Stimulated activated CD4-positive, alpha-beta T cell treated with anti-CD3 and anti-CD28 coated beads, Interleukin-4, amount 100 ng/mL, for 1 hour (primary cell): ENCODE data around the gene ST6GALNAC1.

Source experiments
- DNase-seq: peaks from one replicate; pipeline ENCODE4 v3.0.0-alpha.2; 2020

The ST6GALNAC1 gene

GRCh38 chr17:76675648-76676047, 32.1 kb upstream of the ST6GALNAC1 start:
- no peak for DNase-seq

DNA sequence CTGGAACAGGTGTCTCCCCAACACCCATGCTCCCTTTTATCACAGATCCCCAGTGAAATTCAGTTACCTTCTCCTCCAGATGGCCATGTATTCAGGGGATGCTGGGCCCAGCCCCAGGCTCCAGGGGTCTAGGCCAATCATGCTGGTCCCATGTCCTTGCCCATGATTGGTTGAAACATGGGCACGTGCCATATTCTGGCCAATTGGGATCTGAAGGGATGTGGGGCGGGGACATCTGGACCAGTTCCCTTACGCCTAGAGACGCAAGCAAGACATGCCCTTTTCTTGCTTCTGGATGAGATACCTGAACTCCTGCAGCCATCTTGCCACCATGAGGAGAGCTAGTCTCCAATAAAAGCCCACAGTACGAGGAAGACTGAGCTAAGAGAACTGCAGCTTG, 31.0 kb upstream of the ST6GALNAC1 start:
- no peak for DNase-seq

DNA sequence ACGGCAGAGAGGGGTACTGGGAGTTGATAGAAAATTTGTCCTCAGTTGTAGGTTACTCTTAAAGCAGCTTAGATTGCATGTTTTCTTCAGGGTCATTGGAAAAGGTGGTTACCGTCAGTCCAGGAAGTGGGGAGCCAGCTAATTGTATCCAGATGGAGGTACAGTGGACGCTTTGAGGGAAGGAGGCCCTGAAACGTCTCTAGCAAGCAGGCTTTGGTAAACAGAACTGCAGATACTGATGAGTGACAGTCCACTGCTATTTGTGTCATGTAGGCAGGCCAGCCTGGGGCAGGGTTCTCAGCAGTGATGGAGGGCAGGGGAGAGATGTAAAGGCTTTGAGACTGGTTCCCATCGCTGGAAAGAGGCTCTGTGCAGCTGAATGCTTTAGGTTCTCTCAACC, 30.2 kb upstream of the ST6GALNAC1 start:
- no peak for DNase-seq

GRCh38 chr17:76672892-76673291, 29.3 kb upstream of the ST6GALNAC1 start:
- DNase-seq = no peak

- DNase-seq = no peak
Measured at GRCh38 chr17:76672270-76672851, 28.8 kb upstream of the ST6GALNAC1 start.

GRCh38 chr17:76671912-76672262, 28.3 kb upstream of the ST6GALNAC1 start:
- no peak for DNase-seq

DNA sequence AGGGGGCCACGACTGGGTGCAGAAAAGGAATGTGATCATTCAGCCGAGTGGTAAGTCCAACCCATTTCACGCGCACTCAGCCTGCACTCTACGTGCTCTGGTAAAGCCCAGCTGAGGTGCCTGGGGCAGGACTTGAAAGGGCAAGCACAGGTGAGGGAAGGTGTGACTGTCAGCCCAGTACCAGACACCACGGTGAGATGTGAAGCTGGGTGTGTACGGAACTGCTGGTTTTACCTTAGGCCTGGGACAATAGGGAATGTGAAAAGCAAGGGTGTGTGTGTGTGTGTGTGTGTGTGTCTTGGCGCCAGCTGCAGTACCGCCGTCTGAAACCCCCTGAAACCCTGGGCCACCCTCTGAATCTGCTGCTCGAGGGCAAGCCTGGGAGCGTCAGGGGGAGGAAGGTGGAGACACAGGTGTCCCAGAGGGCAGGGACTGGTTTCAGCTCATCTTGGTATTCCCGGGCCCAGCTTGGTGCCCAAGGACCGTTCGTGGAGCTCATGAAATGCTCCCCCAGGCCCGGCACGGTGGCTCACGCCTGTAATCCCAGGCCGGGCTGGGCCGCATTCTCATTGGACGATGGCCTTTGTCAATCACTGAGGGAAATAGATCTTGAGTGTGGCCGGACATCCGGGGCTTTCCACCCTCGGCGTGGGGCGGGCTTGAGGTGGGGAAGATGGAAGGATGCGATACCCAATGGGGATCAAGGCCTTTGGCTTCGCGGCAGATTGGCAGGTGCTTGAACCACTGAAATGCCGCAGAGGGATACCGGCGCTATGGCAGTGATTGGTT, 27.8 kb upstream of the ST6GALNAC1 start:
- DNase-seq = peak; percentile 99

DNA sequence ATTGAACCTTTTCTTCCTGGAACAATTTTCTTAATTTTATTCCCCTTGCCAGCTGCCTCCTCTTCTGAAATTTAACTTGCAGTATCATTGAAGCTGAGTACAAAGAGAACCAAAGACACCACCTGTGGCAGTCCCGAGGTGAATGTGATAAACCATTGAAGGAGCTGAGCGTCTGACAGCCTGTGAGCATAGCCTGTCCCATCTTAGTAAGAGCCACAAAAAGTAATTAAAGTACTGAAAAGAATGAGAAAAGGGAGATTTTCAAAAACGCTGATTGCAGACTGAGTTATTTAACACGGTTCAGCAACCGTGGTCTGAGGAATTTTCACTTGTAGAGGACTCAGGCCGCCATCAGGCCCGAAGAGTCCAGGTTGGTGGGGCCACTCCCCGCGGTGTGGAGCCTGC, 27.2 kb upstream of the ST6GALNAC1 start:
- no peak for DNase-seq

GRCh38 chr17:76670020-76670717, 26.6 kb upstream of the ST6GALNAC1 start:
- DNase-seq = no peak

GRCh38 chr17:76667786-76668453, 24.4 kb upstream of the ST6GALNAC1 start:
- no peak for DNase-seq

- DNase-seq = no peak
Measured at GRCh38 chr17:76667491-76667755, 23.9 kb upstream of the ST6GALNAC1 start.

- no peak for DNase-seq
Measured at GRCh38 chr17:76660656-76661042, 17.1 kb upstream of the ST6GALNAC1 start.

- peak; percentile 8 for DNase-seq
Measured at GRCh38 chr17:76659928-76660655, 16.5 kb upstream of the ST6GALNAC1 start.

- no peak for DNase-seq
Measured at GRCh38 chr17:76658242-76658662, 14.7 kb upstream of the ST6GALNAC1 start.

DNA sequence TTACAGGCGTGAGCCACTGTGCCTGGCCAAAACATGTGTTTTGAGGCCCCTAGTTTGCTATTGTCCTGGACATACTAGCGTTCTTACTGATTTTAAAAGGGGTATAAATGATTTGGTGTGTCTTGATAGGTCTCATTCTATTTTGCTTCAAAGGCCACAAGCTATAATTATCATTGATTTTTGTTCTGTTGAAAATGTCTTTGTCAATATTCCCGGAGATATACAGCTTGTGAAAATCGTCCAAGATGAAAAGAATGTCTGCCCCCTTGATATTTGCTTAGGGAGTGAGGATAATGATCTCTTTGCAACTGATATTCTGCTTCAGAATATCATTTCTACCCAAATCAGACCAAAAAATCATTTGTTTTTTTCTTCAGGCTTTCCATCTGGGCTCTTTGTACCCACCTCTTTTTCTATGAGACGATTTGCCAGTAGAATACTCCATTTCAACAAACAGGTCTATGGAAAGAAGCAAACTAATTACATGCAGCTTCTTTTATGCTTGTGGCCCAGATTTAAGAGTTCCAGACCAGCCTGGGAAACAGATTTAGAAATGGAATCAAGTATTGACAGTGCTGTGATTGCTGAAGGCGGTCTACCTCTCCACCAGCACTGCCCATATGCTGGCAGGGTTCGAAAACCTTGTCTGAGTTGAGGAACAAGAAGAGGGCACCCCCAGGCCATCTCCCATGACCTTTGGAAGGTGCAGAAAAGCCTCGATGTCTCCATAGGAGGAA, 14.1 kb upstream of the ST6GALNAC1 start:
- DNase-seq = no peak

- no peak for DNase-seq
Measured at GRCh38 chr17:76654408-76654807, 10.9 kb upstream of the ST6GALNAC1 start.

GRCh38 chr17:76650504-76650903, 6.9 kb upstream of the ST6GALNAC1 start:
- no peak for DNase-seq

- no peak for DNase-seq
Measured at GRCh38 chr17:76646712-76647111, 3.2 kb upstream of the ST6GALNAC1 start.

DNA sequence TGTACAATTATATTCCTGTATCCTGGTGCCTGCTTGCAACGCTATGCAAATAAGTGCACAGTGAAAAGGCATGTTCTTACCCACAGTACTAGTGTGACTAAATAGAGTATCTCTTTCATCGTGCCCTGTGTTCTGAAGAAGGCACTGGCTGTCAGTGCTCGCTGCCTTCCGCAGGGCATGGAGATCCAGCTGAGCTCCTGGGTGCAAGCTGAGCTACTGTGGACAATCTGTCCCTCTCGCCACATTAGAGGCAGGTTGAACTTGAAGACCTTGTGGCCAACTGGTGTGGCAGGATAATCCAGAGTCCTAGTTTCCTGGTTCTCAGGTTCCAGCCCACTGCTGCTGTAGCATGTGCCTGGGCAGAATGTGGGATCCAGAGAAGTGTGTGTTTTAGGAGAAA, 1.9 kb upstream of the ST6GALNAC1 start:
- DNase-seq = no peak

GRCh38 chr17:76644995-76645394, 1.4 kb upstream of the ST6GALNAC1 start:
- no peak for DNase-seq

DNA sequence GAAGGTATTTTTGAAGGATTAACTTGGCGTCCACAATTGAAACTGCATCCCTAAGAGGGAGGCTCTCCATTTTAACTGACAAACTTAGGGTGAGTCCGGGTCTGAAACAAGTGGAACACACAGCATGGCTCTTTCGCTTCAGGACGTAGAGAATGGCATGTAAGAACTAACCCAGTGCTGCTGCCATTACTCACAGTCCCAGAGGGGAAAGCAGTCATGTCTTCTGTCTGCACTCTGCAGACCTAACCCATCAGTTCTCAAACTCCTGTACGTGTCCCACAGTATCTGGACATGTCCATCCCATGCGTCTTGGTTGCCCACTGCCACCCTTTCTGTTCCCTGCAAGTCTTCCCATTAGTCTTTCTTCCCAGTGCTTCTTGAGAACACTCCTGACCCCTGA, 563 bp downstream of the ST6GALNAC1 start:
- DNase-seq = no peak

DNA sequence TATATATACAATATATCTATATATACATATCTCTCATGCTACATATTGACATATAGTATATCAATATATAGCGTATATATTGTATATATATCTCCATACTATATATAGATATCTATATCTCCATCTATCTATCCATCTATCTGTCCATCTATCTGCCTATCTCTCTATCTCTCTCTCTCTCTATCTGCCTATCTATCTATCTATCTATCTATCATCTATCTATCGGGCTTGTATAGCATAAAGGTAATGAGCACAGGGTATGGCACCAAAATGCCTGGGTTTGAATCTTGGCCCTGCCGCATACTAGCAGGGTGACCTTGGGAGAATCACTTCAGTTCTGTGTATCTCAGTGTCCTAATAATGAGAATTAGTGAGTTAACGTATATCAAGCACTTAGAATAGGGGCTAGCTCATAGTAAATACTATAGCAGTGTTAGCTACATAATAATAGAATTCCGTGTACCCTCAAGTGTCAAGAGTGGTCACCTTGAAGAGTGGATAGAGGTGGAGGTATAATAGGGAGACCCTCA, 1.5 kb downstream of the ST6GALNAC1 start:
- DNase-seq = no peak
